GM18511 (cell line): Measurements from ENCODE around the gene CDK5R2.

Source experiments
- ATAC-seq: cut with Tn5 transposase; IDR thresholded peaks from one replicate; pipeline ENCODE4 v1.9.1; 2021; ENCODE audit warnings: mild to moderate bottlenecking, moderate library complexity; ENCODE audit not compliant: unreplicated experiment

The CDK5R2 gene

DNA sequence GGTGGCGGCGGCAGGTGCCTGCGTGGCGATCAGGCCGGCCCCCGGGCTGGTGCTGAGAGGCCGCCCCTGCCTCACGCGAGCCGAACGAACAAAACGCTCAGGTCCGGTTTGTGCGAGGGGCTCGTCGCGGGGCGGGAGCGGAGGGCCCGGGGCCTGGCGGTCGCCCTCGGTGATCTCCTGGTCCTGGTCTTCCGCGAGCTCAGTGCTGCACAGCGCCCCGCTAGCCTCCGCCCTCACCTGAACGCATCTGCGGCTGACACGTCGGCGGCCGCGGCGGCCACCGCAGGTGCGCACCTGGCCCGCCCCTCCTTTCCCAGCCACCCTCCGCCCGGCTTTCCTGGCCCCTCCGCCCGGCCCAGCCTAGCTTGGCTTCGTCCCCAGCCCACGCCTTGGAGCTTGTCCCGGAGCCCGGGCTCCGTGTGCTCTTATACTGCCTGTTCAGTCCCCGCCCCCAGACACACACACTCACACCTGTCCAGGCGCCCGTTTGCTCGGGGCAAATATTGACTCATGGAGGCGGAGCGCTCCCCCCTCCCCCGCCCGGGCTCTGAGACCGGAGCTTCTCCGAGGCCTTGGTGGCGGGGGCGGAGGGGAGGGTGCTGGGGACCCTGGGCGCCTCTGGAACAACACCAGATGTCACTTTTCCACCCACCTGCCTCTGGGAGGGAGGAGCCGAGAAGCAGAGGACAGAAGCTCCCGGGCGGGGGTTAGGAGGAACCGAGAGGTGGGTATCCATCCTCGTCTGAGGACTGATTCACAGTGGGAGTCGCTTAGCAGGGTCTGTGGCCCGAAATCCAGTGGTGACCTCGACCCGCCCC is 42.3 kb downstream of the CDK5R2 start:
- no peak for ATAC-seq

- ATAC-seq, result no peak
Measured at GRCh38 chr2:219002395-219003266, 43.2 kb downstream of the CDK5R2 start.

- ATAC-seq, result no peak
Measured at GRCh38 chr2:219003267-219003634, 43.8 kb downstream of the CDK5R2 start.

- ATAC-seq, result no peak
Measured at GRCh38 chr2:219003979-219004378, 44.5 kb downstream of the CDK5R2 start.

GRCh38 chr2:219009294-219009693 is 49.8 kb downstream of the CDK5R2 start:
- ATAC-seq, result no peak

DNA sequence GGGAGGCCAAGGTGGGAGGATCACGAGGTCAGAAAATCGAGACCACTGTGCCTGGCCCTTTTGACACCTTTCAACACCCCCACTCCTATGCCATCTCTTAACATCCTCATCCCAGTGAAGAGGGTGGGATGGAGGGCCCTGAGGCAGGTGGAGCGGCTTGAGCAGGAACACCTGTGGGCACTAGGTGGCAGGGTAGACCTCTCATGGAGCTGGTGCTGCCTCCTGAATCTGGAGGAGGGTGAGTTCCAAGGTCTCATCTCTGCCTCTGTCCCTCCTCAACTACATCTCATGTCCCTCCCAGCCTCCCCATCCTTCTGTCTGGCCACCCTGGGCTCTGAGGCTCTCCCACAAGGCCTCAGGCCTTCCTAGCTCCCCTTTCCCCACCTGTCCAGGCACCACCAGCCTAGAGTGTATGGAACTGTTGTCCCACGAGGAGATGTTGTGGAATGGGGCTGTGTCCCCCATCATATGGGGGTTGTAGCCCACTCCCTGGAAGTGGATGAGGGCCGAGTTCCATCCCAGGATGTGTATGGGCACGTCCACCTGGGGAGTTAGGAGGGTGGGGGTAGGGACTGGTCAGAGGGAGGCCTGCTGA is 50.8 kb downstream of the CDK5R2 start:
- no peak for ATAC-seq

DNA sequence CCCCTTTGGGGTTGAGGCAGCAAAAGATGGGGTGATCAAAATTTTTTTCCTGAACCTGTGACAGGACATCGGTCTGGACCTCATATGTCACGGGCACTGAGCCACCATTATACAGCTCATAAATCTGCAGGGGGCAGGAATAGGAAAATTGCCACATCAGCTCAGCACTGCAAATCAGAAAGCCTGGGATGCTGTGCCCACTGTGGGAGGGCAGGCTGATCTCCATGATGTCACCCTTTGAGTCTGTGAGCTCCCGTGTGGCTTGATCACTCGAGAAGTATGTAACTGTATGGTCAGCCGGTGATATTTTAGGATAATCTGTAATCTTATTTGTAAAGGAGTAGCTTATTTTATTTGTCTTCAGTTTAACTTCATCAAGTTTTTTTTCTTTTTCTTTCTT is 51.4 kb downstream of the CDK5R2 start:
- no peak for ATAC-seq
